ENCODE results near the gene LGR6.
"Not testable (repeated sequence)": the region's sequence is repeated elsewhere in the genome, so short reads cannot be mapped to it uniquely, and the experiment has no call there.

Gene LGR6

GRCh38 chr1:202349206-202349928 lies 155.8 kb downstream of the LGR6 start:
- Mint-ChIP-seq H3K27me3 (ENCODE audit: low read depth) (no peaks in the 10 kb centered on the region), H3K27ac (peak overlapping the region; percentile 79), H3K4me3 (peak overlapping the region; percentile 88), H3K4me1 (ENCODE audit: low read depth) (peaks cover 21% of the 10 kb centered on the region), H3K36me3 (ENCODE audit: low read depth) (peaks cover 1% of the 10 kb centered on the region), H3K9me3 (no peaks in the 10 kb centered on the region)

- Mint-ChIP-seq H3K4me3 (no peak overlapping the region), H3K27me3 (ENCODE audit: low read depth) (no peaks in the 10 kb centered on the region), H3K4me1 (ENCODE audit: low read depth) (peaks cover 21% of the 10 kb centered on the region), H3K36me3 (ENCODE audit: low read depth) (peaks cover 1% of the 10 kb centered on the region), H3K27ac (no peak overlapping the region), H3K9me3 (no peaks in the 10 kb centered on the region)
These were observed 158.1 kb downstream of the LGR6 start for GRCh38 chr1:202351725-202352124.

DNA sequence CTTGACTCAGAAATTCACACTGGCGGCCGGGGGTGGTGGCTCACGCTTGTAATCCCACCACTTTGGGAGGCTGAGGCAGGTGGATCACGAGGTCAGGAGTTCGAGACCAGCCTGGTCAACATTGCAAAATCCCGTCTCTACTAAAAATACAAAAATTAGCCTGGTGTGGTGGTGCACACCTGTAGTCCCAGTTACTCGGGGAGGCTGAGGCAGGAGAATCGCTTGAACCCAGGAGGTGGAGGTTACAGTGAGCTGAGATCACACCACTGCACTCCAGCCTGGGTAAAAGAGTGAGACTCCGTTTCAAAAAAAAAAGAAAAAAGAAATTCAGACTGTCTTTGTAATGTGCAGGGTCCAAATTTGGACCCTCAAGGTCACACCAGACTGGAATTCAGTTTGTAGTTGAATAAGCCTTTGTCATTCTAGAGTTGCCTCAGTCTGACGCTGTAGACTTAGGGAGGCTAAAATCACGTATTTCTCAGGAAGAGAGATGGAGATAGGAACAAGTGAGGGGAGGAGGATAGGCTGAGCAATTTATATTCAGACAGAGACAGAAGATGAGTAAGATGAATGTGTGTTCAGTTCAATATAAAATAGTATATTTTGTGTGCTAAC lies 159.1 kb downstream of the LGR6 start:
- H3K27ac Mint-ChIP-seq; H3K27me3 Mint-ChIP-seq (ENCODE audit: low read depth); H3K9me3 Mint-ChIP-seq; H3K4me3 Mint-ChIP-seq; H3K36me3 Mint-ChIP-seq (ENCODE audit: low read depth): not testable (repeated sequence)
- peaks cover 21% of the 10 kb centered on the region for H3K4me1 Mint-ChIP-seq (ENCODE audit: low read depth)

GRCh38 chr1:202355944-202356553 lies 162.4 kb downstream of the LGR6 start:
- Mint-ChIP-seq H3K9me3 (no peaks in the 10 kb centered on the region), H3K4me3 (no peak overlapping the region), H3K27ac (no peak overlapping the region), H3K4me1 (ENCODE audit: low read depth) (peaks cover 2% of the 10 kb centered on the region), H3K27me3 (ENCODE audit: low read depth) (no peaks in the 10 kb centered on the region), H3K36me3 (ENCODE audit: low read depth) (no peaks in the 10 kb centered on the region)

GRCh38 chr1:202357506-202357905 lies 163.9 kb downstream of the LGR6 start:
- Mint-ChIP-seq H3K36me3 (ENCODE audit: low read depth) (no peaks in the 10 kb centered on the region), H3K27me3 (ENCODE audit: low read depth) (no peaks in the 10 kb centered on the region), H3K27ac (no peak overlapping the region), H3K4me1 (ENCODE audit: low read depth) (peaks cover 2% of the 10 kb centered on the region), H3K9me3 (no peaks in the 10 kb centered on the region), H3K4me3 (no peak overlapping the region)

DNA sequence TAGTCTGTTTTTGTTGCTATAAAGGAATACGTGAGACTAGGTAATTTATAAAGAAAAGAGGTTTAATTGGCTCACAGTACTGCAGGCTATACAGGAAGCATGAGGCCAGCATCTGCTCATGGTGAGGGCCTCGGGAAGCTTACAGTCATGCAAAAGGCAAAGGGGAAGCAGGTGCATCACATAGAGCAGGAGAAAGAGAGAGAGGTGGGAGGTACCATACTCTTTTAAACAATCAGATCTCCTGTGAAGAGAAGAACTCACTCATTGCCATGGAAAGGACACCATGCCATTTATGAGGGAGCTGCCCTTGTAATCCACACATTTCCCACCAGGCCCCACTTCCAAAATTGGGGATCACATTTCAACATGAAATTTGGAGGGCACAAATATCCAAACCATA lies 167.6 kb downstream of the LGR6 start:
- no peak overlapping the region for H3K27ac Mint-ChIP-seq
- H3K4me1 Mint-ChIP-seq (ENCODE audit: low read depth): peaks cover 2% of the 10 kb centered on the region
- no peak overlapping the region for H3K4me3 Mint-ChIP-seq
- no peaks in the 10 kb centered on the region for H3K9me3 Mint-ChIP-seq
- no peaks in the 10 kb centered on the region for H3K36me3 Mint-ChIP-seq (ENCODE audit: low read depth)
- H3K27me3 Mint-ChIP-seq (ENCODE audit: low read depth): no peaks in the 10 kb centered on the region

- Mint-ChIP-seq H3K27me3 (ENCODE audit: low read depth) (no peaks in the 10 kb centered on the region), H3K9me3 (no peaks in the 10 kb centered on the region), H3K36me3 (ENCODE audit: low read depth) (no peaks in the 10 kb centered on the region), H3K4me3 (no peak overlapping the region), H3K27ac (no peak overlapping the region), H3K4me1 (ENCODE audit: low read depth) (peaks cover 2% of the 10 kb centered on the region)
These were observed 168.1 kb downstream of the LGR6 start for GRCh38 chr1:202361701-202362100.

GRCh38 chr1:202362212-202362611 lies 168.6 kb downstream of the LGR6 start:
- Mint-ChIP-seq H3K27me3 (ENCODE audit: low read depth) (no peaks in the 10 kb centered on the region), H3K36me3 (ENCODE audit: low read depth) (no peaks in the 10 kb centered on the region), H3K4me3 (no peak overlapping the region), H3K4me1 (ENCODE audit: low read depth) (no peaks in the 10 kb centered on the region), H3K27ac (no peak overlapping the region), H3K9me3 (no peaks in the 10 kb centered on the region)

DNA sequence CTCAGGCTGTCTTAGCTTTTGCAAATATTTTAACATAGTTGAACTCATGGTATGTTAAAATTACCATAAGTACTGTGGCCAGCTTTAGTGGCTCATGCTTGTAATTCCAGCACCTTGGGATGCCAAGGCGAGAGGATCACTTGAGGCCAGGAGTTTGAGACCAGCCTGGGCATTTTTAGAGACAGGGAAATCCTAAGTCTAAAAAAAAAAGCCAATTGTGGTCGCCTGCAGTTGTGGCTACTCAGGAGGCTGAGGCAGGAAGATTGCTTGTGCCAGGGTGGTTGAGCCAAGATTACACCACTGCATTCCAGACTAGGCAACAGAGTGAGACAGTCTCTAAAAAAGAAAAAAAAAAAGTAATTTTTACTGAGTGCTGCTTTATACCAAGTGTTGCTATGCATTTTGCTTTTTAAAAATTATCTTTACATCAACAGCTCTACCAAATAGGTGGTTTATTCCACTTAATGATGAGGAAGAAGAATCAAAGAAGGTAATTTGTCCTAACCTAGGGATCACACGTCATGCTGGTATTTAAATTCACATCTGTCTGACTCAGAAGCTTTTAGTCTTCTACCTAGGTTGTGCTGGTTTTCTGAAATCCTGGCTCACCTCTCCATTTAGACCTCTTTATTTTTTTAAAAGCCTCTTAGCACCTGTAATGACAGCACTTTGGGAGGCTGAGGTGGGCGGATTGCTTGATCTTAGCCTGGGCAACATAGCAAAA lies 171.7 kb downstream of the LGR6 start:
- H3K36me3 Mint-ChIP-seq (ENCODE audit: low read depth): no peaks in the 10 kb centered on the region
- H3K27me3 Mint-ChIP-seq (ENCODE audit: low read depth): no peaks in the 10 kb centered on the region
- no peaks in the 10 kb centered on the region for H3K9me3 Mint-ChIP-seq
- H3K4me1 Mint-ChIP-seq (ENCODE audit: low read depth): no peaks in the 10 kb centered on the region
- no peak overlapping the region for H3K4me3 Mint-ChIP-seq
- no peak overlapping the region for H3K27ac Mint-ChIP-seq

DNA sequence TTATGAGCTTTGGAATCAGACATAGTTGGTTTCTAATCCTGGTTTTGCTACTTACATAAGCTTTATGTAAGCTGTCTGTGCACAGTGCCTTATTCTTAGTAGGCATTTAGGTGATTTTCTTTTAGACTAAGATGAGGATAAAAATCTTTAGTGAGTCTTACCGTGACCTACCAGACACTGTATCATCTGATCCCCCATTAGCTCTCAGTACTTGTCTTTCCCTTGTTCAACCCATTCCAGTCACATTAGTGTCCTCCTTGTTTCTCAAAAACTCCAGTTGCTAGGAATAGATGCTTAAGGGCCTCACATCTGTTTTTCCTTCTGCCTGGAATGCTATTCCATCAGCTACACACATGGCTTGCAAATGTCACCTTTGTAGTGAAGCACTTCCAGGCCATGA lies 173.7 kb downstream of the LGR6 start:
- Mint-ChIP-seq H3K9me3 (no peaks in the 10 kb centered on the region), H3K27me3 (ENCODE audit: low read depth) (no peaks in the 10 kb centered on the region), H3K36me3 (ENCODE audit: low read depth) (no peaks in the 10 kb centered on the region), H3K4me3 (no peak overlapping the region), H3K4me1 (ENCODE audit: low read depth) (no peaks in the 10 kb centered on the region), H3K27ac (no peak overlapping the region)

Data from T-helper 1 cell treated with Interleukin-12 subunit alpha and Interleukin-12 subunit beta and Interleukin-4 antibody, amounts not matched to agents 30 μg/mL and 1 μg/mL, for 36 hours (primary cell).